ENCODE data around the gene SYNGR3.
"Not testable (repeated sequence)": the region's sequence is repeated elsewhere in the genome, so short reads cannot be mapped to it uniquely, and the experiment has no call there.

Gene SYNGR3

GRCh38 chr16:1947369-1947670 is 42.5 kb upstream of the SYNGR3 start:
- Histone ChIP-seq H3K4me3 (ENCODE audit: low read depth, low read length) (no peak overlapping the region), H3K4me1 (ENCODE audit: control insufficient read depth, insufficient read depth, low read length) (peaks cover 3% of the 10 kb centered on the region), H3K9ac (ENCODE audit: low read depth, low read length) (no peak overlapping the region), H3K9me3 (ENCODE audit: control insufficient read depth, insufficient read depth, low read length) (no peaks in the 10 kb centered on the region), H3K27me3 (ENCODE audit: control insufficient read depth, insufficient read depth, low read length) (no peaks in the 10 kb centered on the region), H3K36me3 (ENCODE audit: control insufficient read depth, insufficient read depth, low read length) (no peaks in the 10 kb centered on the region)

GRCh38 chr16:1949507-1949906 is 40.3 kb upstream of the SYNGR3 start:
- Histone ChIP-seq H3K27me3 (ENCODE audit: control insufficient read depth, insufficient read depth, low read length) (no peaks in the 10 kb centered on the region), H3K4me1 (ENCODE audit: control insufficient read depth, insufficient read depth, low read length) (peaks cover 2% of the 10 kb centered on the region), H3K9ac (ENCODE audit: low read depth, low read length) (no peak overlapping the region), H3K4me3 (ENCODE audit: low read depth, low read length) (no peak overlapping the region), H3K9me3 (ENCODE audit: control insufficient read depth, insufficient read depth, low read length) (no peaks in the 10 kb centered on the region), H3K36me3 (ENCODE audit: control insufficient read depth, insufficient read depth, low read length) (no peaks in the 10 kb centered on the region)

- Histone ChIP-seq H3K4me3 (ENCODE audit: low read depth, low read length) (no peak overlapping the region), H3K4me1 (ENCODE audit: control insufficient read depth, insufficient read depth, low read length) (peaks cover 2% of the 10 kb centered on the region), H3K9me3 (ENCODE audit: control insufficient read depth, insufficient read depth, low read length) (no peaks in the 10 kb centered on the region), H3K9ac (ENCODE audit: low read depth, low read length) (no peak overlapping the region), H3K27me3 (ENCODE audit: control insufficient read depth, insufficient read depth, low read length) (no peaks in the 10 kb centered on the region), H3K36me3 (ENCODE audit: control insufficient read depth, insufficient read depth, low read length) (no peaks in the 10 kb centered on the region)
Measured at GRCh38 chr16:1950047-1950446, 39.7 kb upstream of the SYNGR3 start.

- H3K27me3 ChIP-seq (ENCODE audit: control insufficient read depth, insufficient read depth, low read length): no peaks in the 10 kb centered on the region
- H3K9me3 ChIP-seq (ENCODE audit: control insufficient read depth, insufficient read depth, low read length): no peaks in the 10 kb centered on the region
- no peak overlapping the region for H3K9ac ChIP-seq (ENCODE audit: low read depth, low read length)
- no peaks in the 10 kb centered on the region for H3K36me3 ChIP-seq (ENCODE audit: control insufficient read depth, insufficient read depth, low read length)
- no peak overlapping the region for H3K4me3 ChIP-seq (ENCODE audit: low read depth, low read length)
- H3K4me1 ChIP-seq (ENCODE audit: control insufficient read depth, insufficient read depth, low read length): peaks cover 2% of the 10 kb centered on the region
Measured at GRCh38 chr16:1950559-1950958, 39.2 kb upstream of the SYNGR3 start.

GRCh38 chr16:1953734-1954133 is 36.0 kb upstream of the SYNGR3 start:
- H3K4me1 ChIP-seq (ENCODE audit: control insufficient read depth, insufficient read depth, low read length): peaks cover 2% of the 10 kb centered on the region
- H3K9ac ChIP-seq (ENCODE audit: low read depth, low read length): no peak overlapping the region
- H3K27me3 ChIP-seq (ENCODE audit: control insufficient read depth, insufficient read depth, low read length): no peaks in the 10 kb centered on the region
- H3K4me3 ChIP-seq (ENCODE audit: low read depth, low read length): no peak overlapping the region
- H3K9me3 ChIP-seq (ENCODE audit: control insufficient read depth, insufficient read depth, low read length): no peaks in the 10 kb centered on the region
- no peaks in the 10 kb centered on the region for H3K36me3 ChIP-seq (ENCODE audit: control insufficient read depth, insufficient read depth, low read length)

GRCh38 chr16:1957434-1958142 is 32.2 kb upstream of the SYNGR3 start:
- not testable (repeated sequence) for H3K9me3 ChIP-seq (ENCODE audit: control insufficient read depth, insufficient read depth, low read length); H3K36me3 ChIP-seq (ENCODE audit: control insufficient read depth, insufficient read depth, low read length); H3K4me3 ChIP-seq (ENCODE audit: low read depth, low read length); H3K9ac ChIP-seq (ENCODE audit: low read depth, low read length); H3K27me3 ChIP-seq (ENCODE audit: control insufficient read depth, insufficient read depth, low read length); H3K4me1 ChIP-seq (ENCODE audit: control insufficient read depth, insufficient read depth, low read length)

DNA sequence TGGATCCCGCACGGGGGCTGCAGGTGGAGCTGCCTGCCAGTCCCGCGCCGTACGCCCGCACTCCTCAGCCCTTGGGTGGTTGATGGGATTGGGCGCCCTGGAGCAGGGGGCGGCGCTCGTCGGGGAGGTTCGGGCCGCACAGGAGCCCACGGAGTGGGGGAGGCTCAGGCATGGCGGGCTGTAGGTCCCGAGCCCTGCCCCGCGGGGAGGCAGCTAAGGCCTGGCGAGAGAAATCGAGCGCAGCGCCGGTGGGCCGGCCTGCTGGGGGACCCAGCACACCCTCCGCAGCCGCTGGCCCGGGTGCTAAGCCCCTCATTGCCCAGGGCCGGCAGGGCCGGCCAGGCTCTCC is 31.7 kb upstream of the SYNGR3 start:
- H3K9ac ChIP-seq (ENCODE audit: low read depth, low read length); H3K4me1 ChIP-seq (ENCODE audit: control insufficient read depth, insufficient read depth, low read length); H3K27me3 ChIP-seq (ENCODE audit: control insufficient read depth, insufficient read depth, low read length); H3K4me3 ChIP-seq (ENCODE audit: low read depth, low read length); H3K9me3 ChIP-seq (ENCODE audit: control insufficient read depth, insufficient read depth, low read length): not testable (repeated sequence)
- H3K36me3 ChIP-seq (ENCODE audit: control insufficient read depth, insufficient read depth, low read length): peaks cover 15% of the 10 kb centered on the region

DNA sequence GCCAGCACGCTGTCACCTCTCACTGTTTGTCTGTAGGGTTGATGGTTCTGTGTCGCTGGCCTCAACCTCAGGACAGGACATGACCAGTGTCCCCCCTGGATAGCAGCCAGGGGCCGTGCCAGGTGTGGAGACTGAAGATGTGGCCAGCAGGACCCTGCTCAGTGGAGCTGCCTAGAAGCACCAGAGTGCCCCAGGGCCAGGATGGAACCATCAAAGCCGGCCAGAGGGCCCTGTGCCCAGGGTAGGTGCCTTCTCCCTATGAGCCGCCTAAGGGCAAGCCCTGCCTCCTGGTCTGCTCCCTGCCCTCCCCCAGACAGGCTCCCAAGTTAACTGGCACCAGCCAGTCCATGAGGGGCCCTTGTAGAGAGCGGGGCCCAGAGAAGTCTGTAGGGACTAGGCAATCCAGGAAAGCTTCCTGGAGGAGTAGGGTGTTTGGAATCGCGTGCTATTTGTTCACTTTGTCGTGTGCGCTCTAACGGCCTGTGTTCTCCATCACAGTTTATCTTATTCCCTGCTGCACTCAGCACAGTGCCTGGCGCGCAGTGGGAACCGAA is 31.0 kb upstream of the SYNGR3 start:
- H3K9ac ChIP-seq (ENCODE audit: low read depth, low read length): no peak overlapping the region
- peak overlapping the region; percentile 93 for H3K4me3 ChIP-seq (ENCODE audit: low read depth, low read length)
- no peaks in the 10 kb centered on the region for H3K27me3 ChIP-seq (ENCODE audit: control insufficient read depth, insufficient read depth, low read length)
- H3K4me1 ChIP-seq (ENCODE audit: control insufficient read depth, insufficient read depth, low read length): peaks cover 4% of the 10 kb centered on the region
- H3K9me3 ChIP-seq (ENCODE audit: control insufficient read depth, insufficient read depth, low read length): no peaks in the 10 kb centered on the region
- peaks cover 22% of the 10 kb centered on the region for H3K36me3 ChIP-seq (ENCODE audit: control insufficient read depth, insufficient read depth, low read length)

- H3K9ac ChIP-seq (ENCODE audit: low read depth, low read length): peak within 1 kb of the TSS; percentile 88
- H3K4me3 ChIP-seq (ENCODE audit: low read depth, low read length): peak within 1 kb of the TSS; percentile 93
- no peaks in the 10 kb centered on the region for H3K27me3 ChIP-seq (ENCODE audit: control insufficient read depth, insufficient read depth, low read length)
- H3K4me1 ChIP-seq (ENCODE audit: control insufficient read depth, insufficient read depth, low read length): peaks cover 4% of the 10 kb centered on the region
- peaks cover 27% of the 10 kb centered on the region for H3K36me3 ChIP-seq (ENCODE audit: control insufficient read depth, insufficient read depth, low read length)
- no peaks in the 10 kb centered on the region for H3K9me3 ChIP-seq (ENCODE audit: control insufficient read depth, insufficient read depth, low read length)
Measured at GRCh38 chr16:1959269-1960039, 30.3 kb upstream of the SYNGR3 start, which contains the start of gene NDUFB10. TSS of gene NDUFB10 (plus strand) at chr16:1959538. CDS start at chr16:1959625, 87 bp downstream.

- Histone ChIP-seq H3K9me3 (ENCODE audit: control insufficient read depth, insufficient read depth, low read length) (no peaks in the 10 kb centered on the region), H3K4me3 (ENCODE audit: low read depth, low read length) (peak overlapping the region; percentile 60), H3K4me1 (ENCODE audit: control insufficient read depth, insufficient read depth, low read length) (peaks cover 6% of the 10 kb centered on the region), H3K27me3 (ENCODE audit: control insufficient read depth, insufficient read depth, low read length) (no peaks in the 10 kb centered on the region), H3K9ac (ENCODE audit: low read depth, low read length) (peak overlapping the region; percentile 74), H3K36me3 (ENCODE audit: control insufficient read depth, insufficient read depth, low read length) (peaks cover 27% of the 10 kb centered on the region)
Measured at GRCh38 chr16:1960665-1961630, 28.8 kb upstream of the SYNGR3 start.

DNA sequence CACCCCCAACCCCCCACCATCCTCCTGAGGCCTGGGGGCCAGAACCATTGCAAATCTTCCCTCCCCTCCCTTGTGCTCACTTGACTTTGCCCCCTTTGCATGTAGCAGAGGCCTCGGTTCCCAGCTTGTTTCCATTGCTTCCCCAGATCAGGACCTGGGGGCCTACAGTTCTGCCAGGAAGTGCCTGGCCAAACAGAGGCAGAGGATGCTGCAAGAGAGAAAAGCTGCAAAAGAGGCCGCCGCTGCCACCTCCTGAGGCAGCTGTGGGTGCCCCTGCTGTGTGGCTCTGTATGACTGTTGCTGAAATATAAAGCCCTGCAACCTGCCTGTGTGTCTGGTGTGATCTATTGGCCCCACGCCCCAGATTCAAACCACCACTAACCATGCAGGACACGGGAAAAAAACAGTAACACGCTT is 28.1 kb upstream of the SYNGR3 start:
- Histone ChIP-seq H3K9me3 (ENCODE audit: control insufficient read depth, insufficient read depth, low read length) (no peaks in the 10 kb centered on the region), H3K4me1 (ENCODE audit: control insufficient read depth, insufficient read depth, low read length) (peaks cover 6% of the 10 kb centered on the region), H3K9ac (ENCODE audit: low read depth, low read length) (no peak overlapping the region), H3K36me3 (ENCODE audit: control insufficient read depth, insufficient read depth, low read length) (peaks cover 27% of the 10 kb centered on the region), H3K27me3 (ENCODE audit: control insufficient read depth, insufficient read depth, low read length) (no peaks in the 10 kb centered on the region), H3K4me3 (ENCODE audit: low read depth, low read length) (no peak overlapping the region)

All from iPS-15b (cell line).